Measurements from ENCODE around the gene F8A1.
"Not testable (repeated sequence)": the region's sequence is repeated elsewhere in the genome, so short reads cannot be mapped to it uniquely, and the experiment has no call there.

Gene F8A1

GRCh38 chrX:154886069-154886788 is at the start of gene F8A1:
F8A1 (plus strand) TSS chrX:154886355; CDS start chrX:154886375, 20 bp downstream.
- DNase-seq: peak; percentile 1

GRCh38 chrX:154840856-154841255 is 45.3 kb upstream of the F8A1 start:
- no peak for DNase-seq

GRCh38 chrX:154850957-154851611 is 35.1 kb upstream of the F8A1 start:
- no peak for DNase-seq

GRCh38 chrX:154855256-154855655 is 30.9 kb upstream of the F8A1 start:
- DNase-seq: no peak

- not testable (repeated sequence) for DNase-seq
These were observed 17.6 kb upstream of the F8A1 start for GRCh38 chrX:154868522-154868921.

- no peak for DNase-seq
These were observed 12.8 kb upstream of the F8A1 start for GRCh38 chrX:154873329-154873728.

GRCh38 chrX:154884069-154884468 is 2.1 kb upstream of the F8A1 start:
- DNase-seq: not testable (repeated sequence)

GRCh38 chrX:154885057-154885456 is 1.1 kb upstream of the F8A1 start:
- not testable (repeated sequence) for DNase-seq

- DNase-seq: not testable (repeated sequence)
These were observed 606 bp upstream of the F8A1 start for GRCh38 chrX:154885549-154885948.

GRCh38 chrX:154886789-154887221 is 650 bp downstream of the F8A1 start:
- not testable (repeated sequence) for DNase-seq

GRCh38 chrX:154890990-154891639 is 5.0 kb downstream of the F8A1 start:
- DNase-seq: no peak

- no peak for DNase-seq
These were observed 6.1 kb downstream of the F8A1 start for GRCh38 chrX:154892296-154892695.

GRCh38 chrX:154900323-154900722 is 14.2 kb downstream of the F8A1 start:
- DNase-seq: no peak

- DNase-seq: no peak
These were observed 16.3 kb downstream of the F8A1 start for GRCh38 chrX:154902408-154902807.

GRCh38 chrX:154908821-154909220 is 22.7 kb downstream of the F8A1 start:
- no peak for DNase-seq

- not testable (repeated sequence) for DNase-seq
These were observed 23.9 kb downstream of the F8A1 start for GRCh38 chrX:154910048-154910447.

- DNase-seq: not testable (repeated sequence)
These were observed 24.4 kb downstream of the F8A1 start for GRCh38 chrX:154910528-154910927.

GRCh38 chrX:154914052-154914451 is 27.9 kb downstream of the F8A1 start:
- no peak for DNase-seq

- peak; percentile 0 for DNase-seq
These were observed 31.9 kb downstream of the F8A1 start for GRCh38 chrX:154918060-154918483.

GRCh38 chrX:154924771-154925170 is 38.6 kb downstream of the F8A1 start:
- not testable (repeated sequence) for DNase-seq

All from activated T-cell treated with anti-CD3 and anti-CD28 coated beads for 4 hours (primary cell).